GM12872 (cell line): Measurements from ENCODE around the gene MAST2.

Experiments
- TF ChIP-seq, protein P1 (sequence below): IDR thresholded peaks from 3 replicates; pipeline ENCODE4 v1.5.1; 2011; ENCODE audit warnings: low read depth, mild to moderate bottlenecking, low read length, moderate library complexity; ENCODE audit not compliant: insufficient read depth

Gene MAST2

DNA sequence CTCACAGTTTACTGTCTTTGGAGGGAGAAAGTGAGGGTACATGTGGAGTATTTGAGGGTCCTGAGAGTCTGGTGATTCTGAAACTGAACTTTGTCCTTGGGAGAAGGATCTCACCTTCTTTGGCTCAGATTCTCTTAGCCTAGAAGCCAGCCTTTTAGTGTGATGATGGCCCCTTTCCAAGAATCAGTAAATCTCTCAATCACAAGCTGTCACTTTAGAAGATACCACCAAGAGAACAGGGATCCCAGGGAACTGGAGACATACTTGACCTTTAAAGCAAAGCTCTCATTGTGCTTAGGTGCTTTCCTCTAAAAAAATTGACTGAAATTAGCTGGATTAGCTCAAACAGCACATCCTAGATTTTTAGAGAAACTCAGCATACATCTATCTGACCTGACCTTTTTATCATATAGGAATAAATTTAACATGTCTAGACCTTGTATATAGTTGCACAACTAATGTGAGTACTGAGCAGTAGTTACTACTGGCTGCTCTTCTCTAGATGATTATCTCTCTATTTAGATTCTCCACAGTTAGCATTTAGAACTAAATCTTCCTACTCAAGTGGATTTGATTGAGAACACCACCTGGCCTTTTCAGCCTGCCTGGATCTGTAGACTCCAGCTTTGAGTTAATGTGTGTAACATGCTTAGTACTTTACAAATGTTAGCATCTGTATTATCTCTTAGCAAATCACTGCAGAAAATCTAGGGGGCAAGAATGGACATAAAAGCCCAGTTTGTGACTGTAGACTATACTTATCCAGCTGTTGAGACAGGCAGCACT, 157.7 kb downstream of the MAST2 start:
- TF ChIP-seq, protein P1, sequence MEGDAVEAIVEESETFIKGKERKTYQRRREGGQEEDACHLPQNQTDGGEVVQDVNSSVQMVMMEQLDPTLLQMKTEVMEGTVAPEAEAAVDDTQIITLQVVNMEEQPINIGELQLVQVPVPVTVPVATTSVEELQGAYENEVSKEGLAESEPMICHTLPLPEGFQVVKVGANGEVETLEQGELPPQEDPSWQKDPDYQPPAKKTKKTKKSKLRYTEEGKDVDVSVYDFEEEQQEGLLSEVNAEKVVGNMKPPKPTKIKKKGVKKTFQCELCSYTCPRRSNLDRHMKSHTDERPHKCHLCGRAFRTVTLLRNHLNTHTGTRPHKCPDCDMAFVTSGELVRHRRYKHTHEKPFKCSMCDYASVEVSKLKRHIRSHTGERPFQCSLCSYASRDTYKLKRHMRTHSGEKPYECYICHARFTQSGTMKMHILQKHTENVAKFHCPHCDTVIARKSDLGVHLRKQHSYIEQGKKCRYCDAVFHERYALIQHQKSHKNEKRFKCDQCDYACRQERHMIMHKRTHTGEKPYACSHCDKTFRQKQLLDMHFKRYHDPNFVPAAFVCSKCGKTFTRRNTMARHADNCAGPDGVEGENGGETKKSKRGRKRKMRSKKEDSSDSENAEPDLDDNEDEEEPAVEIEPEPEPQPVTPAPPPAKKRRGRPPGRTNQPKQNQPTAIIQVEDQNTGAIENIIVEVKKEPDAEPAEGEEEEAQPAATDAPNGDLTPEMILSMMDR, result no peak

DNA sequence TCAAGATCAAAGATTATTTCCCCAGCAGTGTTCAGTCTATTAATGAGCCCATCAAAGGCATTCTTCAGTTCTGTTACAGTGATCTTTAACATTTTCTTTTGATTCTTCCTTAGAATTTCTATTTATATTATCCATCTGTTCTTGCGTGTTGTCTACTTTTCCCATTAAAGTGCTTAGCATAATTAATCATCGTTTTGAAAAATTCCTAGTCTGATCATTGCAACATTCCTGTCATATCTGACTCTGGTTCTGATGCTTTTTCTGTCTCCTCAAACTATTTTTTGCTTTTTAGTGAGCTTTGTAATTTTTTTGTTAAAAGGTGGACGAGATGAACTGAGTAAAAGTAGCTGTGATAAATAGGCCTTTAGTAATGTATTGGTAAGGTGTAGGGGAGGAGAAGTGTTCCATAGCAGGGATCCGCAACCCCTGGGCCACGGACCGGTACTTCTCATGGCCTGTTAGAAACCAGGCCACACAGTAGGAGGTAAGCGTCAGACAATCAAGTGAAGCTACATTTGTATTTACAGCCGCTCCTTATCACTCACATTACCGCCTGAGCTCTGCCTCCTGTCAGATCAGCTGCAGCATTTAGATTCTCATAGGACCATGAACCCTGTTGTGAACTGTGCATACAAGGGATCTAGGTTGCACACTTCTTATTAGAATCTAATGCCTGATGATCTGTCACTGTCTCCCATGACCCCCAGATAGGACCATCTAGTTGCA, 165.7 kb downstream of the MAST2 start:
- TF ChIP-seq, protein P1, result no peak

DNA sequence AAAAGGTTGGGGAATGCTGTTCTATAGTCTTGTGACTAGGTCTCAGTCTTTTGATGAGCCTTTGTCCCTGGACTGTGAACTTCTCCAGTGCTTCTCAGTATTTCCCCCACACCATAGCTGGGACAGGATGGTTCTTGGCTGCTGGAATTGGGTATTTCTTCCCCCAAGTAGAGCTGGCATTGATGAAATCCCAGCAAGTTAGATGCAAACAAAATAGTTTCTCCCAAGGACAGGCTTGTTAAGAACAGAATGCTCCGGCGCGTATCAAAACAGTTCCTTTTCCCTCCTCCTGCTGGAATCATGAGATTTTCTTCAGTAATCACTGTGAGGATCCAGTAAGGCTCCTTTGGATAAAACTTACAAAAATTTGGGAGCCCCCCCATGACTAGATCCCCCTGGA, 166.5 kb downstream of the MAST2 start:
- TF ChIP-seq, protein P1, result no peak

DNA sequence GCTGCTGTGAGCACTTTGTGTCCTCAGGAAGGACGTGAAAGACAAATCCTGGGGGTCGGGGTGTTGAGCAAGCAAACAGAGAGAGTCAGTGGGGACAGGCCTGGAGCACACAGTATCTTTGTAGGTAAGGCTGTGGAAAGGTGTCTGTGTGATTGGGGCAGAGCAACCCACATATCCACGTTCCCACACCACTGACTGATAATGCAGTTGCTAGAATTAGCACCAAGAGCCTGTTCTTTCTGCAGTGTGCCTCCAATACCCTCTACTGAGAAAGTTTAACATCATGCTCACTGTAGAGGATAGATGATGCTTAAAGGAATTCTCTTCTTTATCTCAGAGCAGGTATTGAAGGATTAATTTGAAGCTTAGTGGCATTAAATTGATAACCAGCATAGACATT, 167.9 kb downstream of the MAST2 start:
- TF ChIP-seq, protein P1, result no peak

DNA sequence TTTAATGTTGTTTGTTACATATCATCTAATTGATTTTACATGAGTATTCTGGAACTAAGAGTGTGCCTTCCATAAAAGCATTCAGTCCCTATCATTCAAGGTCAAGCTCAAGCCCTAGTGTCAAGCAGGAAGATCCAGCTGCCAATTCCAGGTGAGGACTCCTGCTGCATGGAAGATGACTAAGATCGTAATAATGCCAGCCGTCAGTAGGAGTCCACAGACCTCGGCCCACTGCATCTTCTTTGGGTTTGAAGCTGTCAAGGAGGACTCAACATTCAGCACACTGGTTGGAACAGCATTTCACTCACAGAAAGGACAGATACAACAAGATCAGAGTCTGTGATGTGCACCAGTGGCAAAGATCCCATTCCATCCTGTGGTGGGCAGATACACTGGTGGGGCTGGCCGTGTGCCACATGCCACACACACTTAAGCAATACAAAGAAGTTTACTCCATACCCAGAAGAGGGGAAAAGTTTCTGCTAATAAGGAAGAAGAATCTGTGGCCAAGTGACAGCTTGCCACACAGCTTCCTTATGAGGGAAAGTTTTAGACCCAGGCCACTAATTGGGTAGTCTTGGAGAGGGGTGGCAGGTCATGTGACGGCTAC, 168.6 kb downstream of the MAST2 start:
- TF ChIP-seq, protein P1, result no peak

DNA sequence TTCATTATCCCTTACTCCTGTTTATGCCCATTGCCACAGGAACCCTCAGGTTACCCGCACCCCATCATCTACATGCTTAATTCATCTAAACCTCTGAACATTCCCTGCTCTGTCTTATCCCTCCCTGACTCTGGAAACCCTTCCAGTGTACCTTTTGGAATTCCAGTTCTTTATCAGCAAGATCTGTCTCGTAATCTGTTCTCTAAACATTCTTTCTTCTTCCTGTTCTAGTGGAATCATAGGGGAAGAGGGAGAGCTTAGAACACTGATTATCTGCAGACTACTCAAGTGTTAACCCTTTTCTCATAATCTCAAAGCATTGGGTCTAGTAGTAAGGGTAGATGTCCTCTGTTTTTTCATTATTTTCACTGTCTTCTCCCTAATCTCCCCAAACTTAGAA, 169.2 kb downstream of the MAST2 start:
- TF ChIP-seq, protein P1, result no peak

DNA sequence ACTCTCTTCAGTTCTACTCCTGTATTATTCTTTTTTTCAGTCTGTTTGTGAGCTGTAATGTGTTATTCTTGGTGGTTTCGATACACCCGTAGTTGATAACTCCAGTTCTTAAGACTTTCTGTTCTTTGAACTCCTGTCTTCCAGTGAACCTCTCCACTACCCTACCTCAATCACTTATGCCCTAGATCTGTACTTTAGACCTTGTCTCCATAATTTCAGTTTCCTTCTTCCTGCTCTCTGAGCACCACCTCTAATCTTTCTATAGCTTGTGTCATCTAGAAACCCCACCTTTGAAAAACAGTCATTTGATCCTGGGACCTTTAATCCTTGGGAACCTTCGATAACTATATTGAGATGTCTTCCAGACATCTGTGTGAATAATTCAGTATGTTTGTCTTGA, 169.7 kb downstream of the MAST2 start:
- TF ChIP-seq, protein P1, result no peak
